Measurements from ENCODE around the gene SMIM29.

SMIM29 gene

GRCh38 chr6:34248727-34249468 lies at the start of gene SMIM29:
SMIM29 (minus strand) TSS chr6:34249006; CDS start chr6:34247791, 1,215 bp downstream.
- TF ChIP-seq, protein P1, sequence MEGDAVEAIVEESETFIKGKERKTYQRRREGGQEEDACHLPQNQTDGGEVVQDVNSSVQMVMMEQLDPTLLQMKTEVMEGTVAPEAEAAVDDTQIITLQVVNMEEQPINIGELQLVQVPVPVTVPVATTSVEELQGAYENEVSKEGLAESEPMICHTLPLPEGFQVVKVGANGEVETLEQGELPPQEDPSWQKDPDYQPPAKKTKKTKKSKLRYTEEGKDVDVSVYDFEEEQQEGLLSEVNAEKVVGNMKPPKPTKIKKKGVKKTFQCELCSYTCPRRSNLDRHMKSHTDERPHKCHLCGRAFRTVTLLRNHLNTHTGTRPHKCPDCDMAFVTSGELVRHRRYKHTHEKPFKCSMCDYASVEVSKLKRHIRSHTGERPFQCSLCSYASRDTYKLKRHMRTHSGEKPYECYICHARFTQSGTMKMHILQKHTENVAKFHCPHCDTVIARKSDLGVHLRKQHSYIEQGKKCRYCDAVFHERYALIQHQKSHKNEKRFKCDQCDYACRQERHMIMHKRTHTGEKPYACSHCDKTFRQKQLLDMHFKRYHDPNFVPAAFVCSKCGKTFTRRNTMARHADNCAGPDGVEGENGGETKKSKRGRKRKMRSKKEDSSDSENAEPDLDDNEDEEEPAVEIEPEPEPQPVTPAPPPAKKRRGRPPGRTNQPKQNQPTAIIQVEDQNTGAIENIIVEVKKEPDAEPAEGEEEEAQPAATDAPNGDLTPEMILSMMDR (IDR thresholded peaks at IDR 0.05; ENCODE audit: insufficient read depth, missing control alignments): peak; percentile 59
- FAIRE-seq: no peak
- DNase-seq (ENCODE audit: insufficient read length, low spot score): peak; percentile 80

- no peak for FAIRE-seq
- TF ChIP-seq, protein P1 (IDR thresholded peaks at IDR 0.05; ENCODE audit: insufficient read depth, missing control alignments): no peak
- no peak for DNase-seq (ENCODE audit: insufficient read length, low spot score)
These were observed 46.9 kb upstream of the SMIM29 start for GRCh38 chr6:34295721-34296120.

DNA sequence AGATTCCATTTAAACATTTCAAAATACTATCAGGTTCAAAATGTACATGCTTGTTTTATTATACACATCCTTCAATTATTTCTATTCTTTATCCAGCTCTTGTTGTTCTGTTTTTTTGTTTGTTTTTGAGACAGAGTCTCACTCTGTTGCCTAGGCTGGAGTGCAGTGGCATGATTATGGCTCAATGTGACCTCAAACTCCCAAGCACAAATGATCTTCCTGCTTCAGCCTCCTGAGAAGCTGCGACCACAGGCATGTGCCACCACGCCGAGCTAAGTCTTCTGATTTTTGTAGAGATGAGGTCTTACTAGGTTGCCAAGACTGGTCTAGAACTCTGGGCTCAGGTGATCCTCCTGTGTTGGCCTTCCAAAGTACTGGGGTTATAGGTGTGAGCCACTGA lies 44.1 kb upstream of the SMIM29 start:
- FAIRE-seq (no peak), DNase-seq (ENCODE audit: insufficient read length, low spot score) (no peak)
- TF ChIP-seq, protein P1 (IDR thresholded peaks at IDR 0.05; ENCODE audit: insufficient read depth, missing control alignments): no peak

DNA sequence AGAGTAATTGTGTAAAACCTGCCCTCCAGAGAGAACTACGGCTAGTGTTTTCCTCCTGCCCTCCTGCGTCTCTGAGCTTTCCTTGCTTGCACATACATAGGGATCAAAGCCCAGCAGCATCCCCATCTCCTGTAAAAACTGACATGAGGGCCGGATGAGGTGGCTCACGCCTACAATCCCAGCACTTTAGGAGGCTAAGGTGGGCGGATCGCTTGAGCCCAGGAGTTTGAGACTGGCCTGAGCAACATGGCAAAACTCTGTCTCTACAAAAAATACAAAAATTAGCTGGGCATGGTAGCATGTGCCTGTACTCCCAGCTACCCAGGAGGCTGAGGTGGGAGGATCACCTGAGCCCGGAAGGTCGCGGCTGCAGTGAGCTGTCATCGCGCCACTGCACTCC lies 40.3 kb upstream of the SMIM29 start:
- DNase-seq (ENCODE audit: insufficient read length, low spot score) (no peak), FAIRE-seq (no peak)
- TF ChIP-seq, protein P1 (IDR thresholded peaks at IDR 0.05; ENCODE audit: insufficient read depth, missing control alignments): no peak

GRCh38 chr6:34288581-34288980 lies 39.8 kb upstream of the SMIM29 start:
- no peak for FAIRE-seq
- TF ChIP-seq, protein P1 (IDR thresholded peaks at IDR 0.05; ENCODE audit: insufficient read depth, missing control alignments): no peak
- no peak for DNase-seq (ENCODE audit: insufficient read length, low spot score)

DNA sequence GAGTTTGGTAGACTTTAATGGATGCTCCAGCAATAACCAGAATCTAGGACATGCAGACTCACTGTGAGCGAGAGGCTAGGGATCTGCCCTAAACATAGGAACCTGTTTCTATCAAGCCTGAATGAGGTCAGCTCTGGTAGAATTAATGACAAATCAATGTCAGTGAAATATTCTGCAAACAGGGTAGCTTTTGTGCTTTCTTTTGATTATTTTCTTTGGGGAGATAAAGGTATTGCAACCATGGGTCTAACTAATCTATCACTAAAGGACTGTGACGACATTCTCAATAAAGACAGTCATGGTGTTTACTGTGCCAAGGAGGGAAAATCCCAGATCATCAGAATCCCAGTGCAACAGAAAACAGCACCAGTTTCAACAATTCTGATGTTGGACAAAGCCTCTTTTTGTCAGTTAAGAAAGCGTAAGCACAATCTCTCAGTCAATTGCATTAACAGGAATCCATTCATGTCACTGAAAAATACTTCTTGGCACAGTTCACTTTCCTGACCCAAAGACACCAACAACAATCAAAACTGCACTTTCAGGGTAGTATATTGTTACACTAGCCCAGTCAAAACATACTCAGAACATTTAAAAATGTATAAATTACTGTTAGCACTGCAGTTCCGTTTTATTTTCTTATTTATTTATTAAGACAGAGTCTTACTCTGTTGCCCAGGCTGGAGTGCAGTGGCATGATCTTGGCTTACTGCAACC lies 36.8 kb upstream of the SMIM29 start:
- FAIRE-seq: no peak
- TF ChIP-seq, protein P1 (IDR thresholded peaks at IDR 0.05; ENCODE audit: insufficient read depth, missing control alignments): no peak
- DNase-seq (ENCODE audit: insufficient read length, low spot score): no peak
